ENCODE data around the gene TNFRSF17.
"Not testable (repeated sequence)": the region's sequence is repeated elsewhere in the genome, so short reads cannot be mapped to it uniquely, and the experiment has no call there.

The TNFRSF17 gene

DNA sequence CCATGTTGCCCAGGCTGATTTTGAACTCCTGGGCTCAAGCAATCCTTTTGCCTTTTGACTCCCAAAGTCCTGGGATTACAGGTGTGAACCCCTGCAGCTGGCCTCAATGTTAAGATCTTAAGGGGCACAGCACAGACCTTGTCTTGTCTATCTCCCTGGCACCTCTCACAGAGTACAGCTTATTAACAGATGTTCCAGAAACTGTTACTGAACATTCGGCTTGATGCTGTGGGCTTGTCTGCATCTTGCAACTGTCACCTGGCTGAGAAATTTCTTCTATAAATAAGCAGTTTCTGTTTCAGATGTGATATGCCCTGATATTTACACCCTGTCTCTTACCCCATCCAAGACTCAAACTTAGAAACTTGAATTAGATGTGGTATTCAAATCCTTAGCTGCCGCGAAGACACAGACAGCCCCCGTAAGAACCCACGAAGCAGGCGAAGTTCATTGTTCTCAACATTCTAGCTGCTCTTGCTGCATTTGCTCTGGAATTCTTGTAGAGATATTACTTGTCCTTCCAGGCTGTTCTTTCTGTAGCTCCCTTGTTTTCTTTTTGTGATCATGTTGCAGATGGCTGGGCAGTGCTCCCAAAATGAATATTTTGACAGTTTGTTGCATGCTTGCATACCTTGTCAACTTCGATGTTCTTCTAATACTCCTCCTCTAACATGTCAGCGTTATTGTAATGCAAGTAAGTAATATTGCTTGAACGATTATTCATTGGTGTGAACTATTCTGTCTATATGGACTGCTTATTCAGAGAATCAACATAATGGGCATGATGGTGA is at the start of gene TNFRSF17:
TSS of gene TNFRSF17 (plus strand) at position 450 of the 791 bp plus-strand sequence. CDS start at position 565, 115 bp downstream.
- no peak for DNase-seq

DNA sequence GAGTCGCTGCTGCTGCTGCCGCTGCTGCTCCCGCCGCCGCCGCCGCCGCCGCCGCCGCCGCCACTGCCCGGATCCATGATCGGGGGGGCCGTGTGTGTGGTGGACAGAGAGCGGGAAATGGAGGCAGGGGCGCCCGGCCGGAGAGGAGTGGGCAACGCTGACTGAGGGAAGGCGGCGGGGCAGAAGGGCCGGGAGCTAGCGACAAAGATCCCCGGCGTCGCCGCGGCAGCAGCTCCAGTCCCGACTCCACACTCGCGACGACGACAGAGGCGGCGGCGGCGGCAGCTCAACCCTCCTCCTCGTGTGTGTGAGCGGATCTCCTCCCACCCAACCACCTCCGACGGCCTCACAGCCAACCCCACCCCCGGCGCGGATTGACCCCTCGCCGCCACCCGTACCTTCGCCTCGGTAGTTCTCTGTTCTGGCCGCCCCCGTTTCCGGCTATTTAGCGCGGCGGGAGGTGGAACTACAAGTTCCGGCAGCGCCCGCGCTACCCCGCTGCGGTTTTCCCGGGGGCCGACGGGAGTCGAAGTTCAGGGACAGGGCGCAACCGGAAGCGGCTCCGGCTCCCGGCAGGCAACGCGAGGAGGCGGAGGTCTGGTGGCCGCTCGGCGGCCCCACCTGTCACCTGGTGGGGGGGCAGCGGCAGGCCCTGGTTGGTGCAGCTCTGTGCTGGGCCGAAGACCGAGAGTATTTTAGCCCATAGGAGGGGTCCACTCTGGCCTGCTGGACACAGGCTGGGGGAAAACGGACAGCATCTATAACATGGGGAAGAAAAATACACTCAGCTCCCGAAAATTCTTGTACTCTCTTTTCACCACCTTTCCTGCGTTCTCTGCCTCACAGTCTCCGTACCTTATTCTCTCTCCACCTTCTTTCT is 49.1 kb upstream of the TNFRSF17 start, which contains the start of gene GSPT1:
TSS of gene GSPT1 (minus strand) at position 313 of the 880 bp plus-strand sequence. CDS start at position 77, 236 bp downstream.
- peak; percentile 98 for DNase-seq

DNA sequence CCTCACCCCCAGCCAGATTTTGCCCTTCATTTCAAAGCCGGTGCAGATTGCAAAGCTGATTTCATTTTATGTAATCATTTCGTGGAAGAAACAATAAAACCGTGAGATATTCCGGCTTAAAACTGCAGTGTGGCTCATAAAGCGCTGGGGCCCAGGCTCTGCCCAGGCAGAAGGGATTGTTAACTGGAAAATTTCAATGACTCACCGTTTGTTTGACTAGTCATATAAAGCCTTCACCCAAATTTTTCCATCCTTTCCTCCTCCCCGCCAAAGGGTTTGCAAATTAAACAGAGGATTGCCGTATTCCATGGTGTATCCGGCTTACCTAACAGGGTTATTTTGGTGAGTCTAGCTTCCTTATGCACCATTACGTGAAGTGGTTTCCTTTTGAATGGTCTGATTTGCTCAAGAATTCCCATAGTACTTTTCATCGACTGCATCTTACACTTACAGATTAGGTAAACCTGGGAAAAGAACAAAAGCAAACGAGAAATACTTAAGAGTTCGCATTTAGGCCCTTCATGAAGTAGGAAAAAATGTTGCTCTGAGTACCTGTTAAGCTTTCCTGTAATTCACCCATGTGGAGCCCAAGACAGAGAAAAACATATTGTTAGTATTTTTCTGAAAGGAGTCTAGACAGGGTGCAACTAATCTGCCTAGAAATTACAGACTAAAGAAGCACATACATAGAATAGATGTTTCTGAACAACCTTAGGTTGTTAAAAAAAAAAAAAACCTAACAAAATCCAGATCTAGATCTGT is 48.3 kb upstream of the TNFRSF17 start:
- DNase-seq = peak; percentile 17

DNA sequence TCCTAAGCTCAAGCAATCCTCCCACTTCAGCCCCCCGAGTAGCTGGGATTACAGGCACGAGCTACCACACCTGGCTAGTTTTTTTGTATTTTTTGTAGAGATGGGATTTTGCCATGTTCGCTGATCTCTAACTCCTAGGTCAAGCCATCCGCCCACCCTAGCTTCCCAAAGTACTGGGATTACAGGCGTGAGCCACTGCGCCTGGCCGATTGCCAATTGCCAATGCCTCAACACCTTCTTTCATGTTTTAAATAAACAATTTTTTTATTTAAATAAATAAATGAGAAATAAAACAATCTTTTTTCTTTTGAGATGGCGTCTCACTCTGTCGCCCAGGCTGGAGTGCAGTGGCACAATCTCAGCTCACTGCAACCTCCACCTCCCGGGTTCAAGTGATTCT is 41.0 kb upstream of the TNFRSF17 start:
- DNase-seq = not testable (repeated sequence)

- not testable (repeated sequence) for DNase-seq
These were observed 37.7 kb upstream of the TNFRSF17 start for GRCh38 chr16:11927350-11927749.

DNA sequence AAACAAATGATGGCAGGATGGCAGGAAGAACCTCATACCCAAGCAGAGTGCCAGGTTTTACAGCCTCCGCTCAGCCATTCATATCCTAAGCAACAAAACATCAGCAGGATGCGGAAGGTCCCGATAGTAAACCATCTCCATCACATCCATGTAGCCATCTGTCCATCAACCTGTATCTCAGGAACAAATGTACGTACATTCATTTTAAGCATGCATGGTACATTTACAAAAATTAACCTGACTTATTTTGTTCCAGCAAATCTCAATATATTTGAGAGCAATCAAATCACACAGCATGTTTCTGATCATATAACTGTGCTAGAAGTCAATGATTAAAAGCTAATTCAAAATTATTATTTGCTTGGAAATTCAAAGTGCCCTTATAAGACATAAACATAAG is 23.1 kb upstream of the TNFRSF17 start, which contains the start of gene NPIPB2:
TSS of gene NPIPB2 (minus strand) at position 101 of the 400 bp plus-strand sequence. CDS start at position 101, 0 bp downstream.
- DNase-seq = not testable (repeated sequence)

DNA sequence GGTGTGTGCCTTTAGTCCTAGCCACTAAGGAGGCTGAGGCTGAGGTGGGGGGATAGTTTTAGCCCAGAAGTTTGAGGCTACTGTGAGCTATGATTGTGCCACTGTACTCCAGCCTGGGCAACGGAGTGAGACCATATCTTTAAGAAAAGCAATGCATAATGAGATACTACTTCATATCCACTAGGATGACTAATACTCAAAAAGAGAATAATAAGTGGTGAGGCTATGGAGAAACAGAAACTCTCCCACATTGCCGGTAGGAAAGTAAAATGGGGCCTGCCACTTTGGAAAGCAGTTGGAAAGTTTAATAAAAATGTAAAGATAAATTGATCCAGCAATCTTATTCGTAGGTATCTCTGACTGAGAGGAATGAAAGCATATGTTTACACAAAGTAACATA is 18.6 kb upstream of the TNFRSF17 start:
- no peak for DNase-seq

GRCh38 chr16:11948819-11949218 is 16.2 kb upstream of the TNFRSF17 start:
- no peak for DNase-seq

DNA sequence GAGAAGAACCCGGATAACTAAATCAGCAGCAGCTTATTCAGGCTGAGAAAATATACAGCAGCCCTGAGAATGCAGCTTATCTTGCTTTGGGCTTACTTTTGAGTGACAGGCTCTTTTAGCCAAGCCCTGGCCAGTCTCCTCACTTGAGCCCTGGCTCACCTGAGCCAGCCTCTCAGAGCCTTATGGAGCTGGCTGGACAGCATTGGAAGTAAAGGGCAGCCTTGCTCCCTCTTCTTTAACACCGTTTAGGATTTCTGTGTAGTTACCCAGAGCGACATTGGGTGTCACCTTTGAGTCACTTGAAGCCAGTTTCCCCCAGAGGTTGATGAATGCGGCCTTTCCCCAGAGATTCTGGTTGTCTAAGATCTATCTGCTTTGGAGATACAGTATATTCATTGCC is 15.5 kb upstream of the TNFRSF17 start:
- DNase-seq = peak; percentile 61

DNA sequence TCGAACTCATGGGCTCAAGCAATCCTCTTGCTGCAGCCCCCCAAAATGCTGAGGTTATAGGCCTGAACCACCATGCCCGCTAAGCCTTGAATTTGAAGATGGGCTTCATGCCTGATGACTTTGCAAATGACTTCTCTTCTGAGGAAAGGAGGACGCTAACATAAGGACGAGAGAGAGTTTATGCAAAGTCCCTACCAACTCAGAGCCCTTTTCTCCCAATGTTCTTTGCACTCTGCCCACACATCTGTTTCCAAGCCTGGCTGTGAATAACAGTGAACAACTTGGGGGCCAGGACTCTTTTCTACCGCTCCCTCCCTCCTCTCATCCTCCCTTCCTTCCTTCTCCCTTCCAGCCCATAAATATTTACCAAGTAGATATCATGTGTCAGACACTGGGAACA is 14.6 kb upstream of the TNFRSF17 start:
- no peak for DNase-seq

DNA sequence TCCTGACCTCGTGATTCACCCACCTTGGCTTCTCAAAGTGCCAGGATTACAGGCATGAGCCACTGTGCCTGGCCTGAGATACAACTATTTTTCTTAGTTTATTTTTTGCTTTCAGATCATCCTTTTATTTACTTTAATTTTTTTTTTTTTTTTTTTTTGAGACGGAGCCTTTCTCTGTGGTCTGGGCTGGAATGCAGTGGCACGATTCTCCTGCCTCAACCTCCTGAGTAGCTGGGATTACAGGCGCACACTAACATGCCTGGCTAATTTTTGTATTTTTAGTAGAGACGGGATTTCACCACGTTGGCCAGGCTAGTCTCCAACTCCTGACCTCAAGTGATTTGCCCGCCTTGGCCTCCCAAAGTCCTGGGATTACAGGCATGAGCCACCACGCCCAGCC is 11.4 kb upstream of the TNFRSF17 start:
- DNase-seq = not testable (repeated sequence)

DNA sequence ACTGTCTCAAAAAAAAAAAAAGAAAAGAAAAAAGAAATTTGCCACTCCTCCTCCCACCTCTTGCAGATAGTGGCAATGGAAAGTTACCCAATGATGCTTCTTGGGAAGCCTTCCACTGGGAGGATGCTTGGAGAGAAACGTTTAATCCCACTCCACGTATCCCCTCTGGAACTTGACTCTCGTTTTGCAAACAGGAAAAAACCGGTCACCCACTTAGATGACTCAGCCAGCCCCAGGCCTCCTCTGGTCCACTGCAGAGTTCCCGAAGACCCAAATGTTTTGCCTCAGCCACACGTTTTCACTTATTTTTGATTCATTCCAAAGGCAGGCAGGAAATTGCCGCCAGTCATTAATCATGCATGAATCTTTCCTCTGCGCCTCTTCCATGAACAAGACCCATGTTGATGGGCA is 9.3 kb upstream of the TNFRSF17 start:
- DNase-seq = peak; percentile 98

DNA sequence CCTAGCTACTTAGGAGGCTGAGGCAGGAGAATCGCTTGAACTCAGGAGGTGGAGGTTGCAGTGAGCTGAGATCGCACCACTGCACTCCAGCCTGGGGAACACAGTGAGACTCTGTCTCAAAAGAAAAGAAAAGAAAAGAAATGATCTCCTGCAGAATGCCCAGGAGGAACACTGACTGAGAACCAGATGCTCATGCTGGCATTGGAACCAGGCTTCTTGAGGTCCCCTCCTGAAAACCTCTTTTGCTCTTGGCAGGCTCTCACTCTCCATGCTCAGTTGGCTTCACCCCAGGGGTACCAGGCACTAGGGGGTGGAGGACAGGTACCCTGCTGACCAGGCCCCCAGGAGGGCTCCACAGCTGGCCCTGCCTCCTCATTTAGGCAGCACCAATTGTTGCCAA is 8.5 kb upstream of the TNFRSF17 start:
- DNase-seq = no peak

- peak; percentile 36 for DNase-seq
These were observed 7.2 kb upstream of the TNFRSF17 start for GRCh38 chr16:11957591-11958395.

- DNase-seq = not testable (repeated sequence)
These were observed 2.6 kb upstream of the TNFRSF17 start for GRCh38 chr16:11962457-11962856.

DNA sequence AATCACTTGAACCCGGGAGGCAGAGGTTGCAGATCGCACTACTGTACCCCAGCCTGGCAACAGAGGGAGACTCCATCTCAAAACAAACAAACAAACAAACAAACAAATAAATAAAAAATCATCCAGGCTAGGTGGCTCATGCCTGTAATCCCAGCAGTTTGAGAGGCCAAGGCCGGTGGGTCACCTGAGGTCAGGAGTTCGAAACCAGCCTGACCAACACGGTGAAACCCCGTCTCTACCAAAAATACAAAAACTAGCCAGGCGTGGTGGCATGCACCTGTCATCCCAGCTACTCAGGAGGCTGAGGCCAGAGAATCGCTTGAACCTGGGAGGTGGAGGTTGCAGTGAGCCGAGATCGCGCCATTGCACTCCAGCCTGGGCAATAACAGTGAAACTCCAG is 2.0 kb upstream of the TNFRSF17 start:
- not testable (repeated sequence) for DNase-seq

GRCh38 chr16:11963706-11964105 is 1.3 kb upstream of the TNFRSF17 start:
- DNase-seq = no peak

DNA sequence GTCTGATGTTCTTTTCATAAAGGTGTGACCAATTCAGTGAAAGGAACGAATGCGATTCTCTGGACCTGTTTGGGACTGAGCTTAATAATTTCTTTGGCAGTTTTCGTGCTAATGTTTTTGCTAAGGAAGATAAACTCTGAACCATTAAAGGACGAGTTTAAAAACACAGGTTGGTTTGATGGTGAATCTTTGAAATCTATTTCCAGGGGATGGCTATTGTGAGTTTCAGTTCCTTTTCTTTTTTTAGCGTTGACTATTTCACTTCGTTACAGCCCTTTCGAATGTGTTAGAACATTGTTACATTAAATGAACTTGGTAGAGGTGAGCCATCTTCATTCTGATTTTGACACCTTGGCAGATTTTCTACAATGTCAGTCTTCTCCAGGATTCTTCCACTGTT is 1.2 kb downstream of the TNFRSF17 start:
- no peak for DNase-seq

- DNase-seq = no peak
These were observed 2.3 kb downstream of the TNFRSF17 start for GRCh38 chr16:11967195-11967911.

DNA sequence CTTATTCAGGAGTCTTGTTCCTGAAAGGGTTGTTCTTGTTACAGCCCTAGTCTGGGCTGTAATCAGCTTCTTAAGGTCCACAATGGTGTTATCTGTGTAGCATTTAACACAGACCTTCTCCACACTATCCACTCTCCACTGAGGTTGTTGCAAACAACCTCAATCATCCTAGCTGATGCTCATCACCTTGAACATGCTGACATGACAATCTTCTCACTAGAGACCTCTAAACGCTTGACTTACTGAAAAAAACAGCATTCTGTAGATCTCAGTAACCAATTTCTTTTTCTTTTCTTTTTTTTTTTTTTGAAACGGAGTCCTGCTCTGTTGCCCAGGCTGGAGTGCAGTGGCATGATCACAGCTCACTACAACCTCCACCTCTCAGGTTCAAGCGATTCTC is 3.6 kb downstream of the TNFRSF17 start:
- no peak for DNase-seq

GRCh38 chr16:11970292-11970691 is 5.3 kb downstream of the TNFRSF17 start:
- DNase-seq = not testable (repeated sequence)
